NCI-H524 treated with DMSO at 0.1 percent for 48 hours (cell line): ENCODE measurements around the gene KCND1.
A peak's percentile ranks its signal among the peaks of the same experiment; 100 is the strongest.

Experiments used
- DNase-seq: peaks from one replicate; lab custom pipeline; 2025; lab: John Stamatoyannopoulos, UW

Gene KCND1

DNA sequence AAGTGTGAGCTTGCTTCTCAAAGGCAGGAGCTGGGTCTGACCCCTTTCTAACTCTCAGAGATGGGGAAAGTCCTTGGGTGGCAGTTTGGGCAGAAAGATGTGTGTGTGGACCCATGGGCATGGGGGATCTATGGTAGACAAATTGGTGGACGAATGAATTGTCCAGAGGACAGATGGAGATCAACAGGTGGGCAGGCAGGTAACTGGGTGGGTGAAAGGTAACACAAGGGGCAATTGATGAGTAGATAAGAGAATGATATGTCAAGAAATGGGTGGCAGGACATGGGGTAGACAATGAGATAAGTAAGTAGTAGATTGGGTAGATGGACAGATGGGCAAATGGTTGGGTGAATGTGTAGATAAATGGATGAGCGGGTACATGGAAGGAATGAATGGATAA, 2.9 kb upstream of the KCND1 start:
- DNase-seq, result no peak

GRCh38 chrX:48974033-48974432, 2.4 kb upstream of the KCND1 start:
- DNase-seq, result no peak

DNA sequence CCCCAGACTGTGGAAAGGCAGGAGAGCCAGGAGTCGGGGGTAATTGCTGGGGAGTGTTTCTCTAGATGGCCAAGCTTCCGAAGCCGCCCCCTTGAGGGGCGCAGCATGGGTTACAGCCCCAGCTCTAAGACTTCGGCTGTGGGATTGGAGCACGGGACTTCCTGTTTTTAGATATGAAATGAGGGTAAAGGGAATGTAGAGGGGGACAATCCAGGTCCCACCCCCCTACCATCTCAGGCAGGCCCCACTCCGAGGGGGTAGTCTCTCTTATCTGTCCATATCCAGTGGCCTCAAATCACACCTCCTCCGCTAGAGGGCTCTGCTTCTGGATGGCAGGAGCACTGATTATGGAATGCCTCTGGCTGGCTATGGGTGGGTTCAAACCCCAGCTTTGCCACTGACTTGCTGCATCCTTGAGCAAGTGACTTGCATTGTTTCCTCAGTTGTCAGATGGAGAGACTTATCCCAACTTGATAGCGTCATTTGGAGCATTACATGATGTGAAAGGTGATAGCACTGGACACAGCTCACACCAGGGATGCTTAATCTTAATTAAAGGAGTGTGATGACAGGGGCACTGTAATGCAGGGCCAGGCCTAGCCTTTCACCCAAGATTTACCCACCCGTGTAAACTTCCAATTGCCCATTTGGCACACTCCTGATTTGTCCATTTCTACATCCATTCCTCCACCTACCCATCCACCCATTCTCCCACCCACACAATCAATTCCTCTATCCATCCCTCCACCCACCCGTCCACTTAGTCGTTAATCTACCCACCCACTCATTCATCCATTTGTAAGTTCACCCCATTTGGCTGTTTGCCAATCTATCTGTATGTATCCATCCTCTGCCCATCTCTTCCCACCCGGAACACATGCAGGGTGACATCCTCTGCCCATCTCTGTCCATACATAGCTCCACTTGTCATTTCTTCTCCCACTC, 848 bp upstream of the KCND1 start:
- DNase-seq, result no peak

DNA sequence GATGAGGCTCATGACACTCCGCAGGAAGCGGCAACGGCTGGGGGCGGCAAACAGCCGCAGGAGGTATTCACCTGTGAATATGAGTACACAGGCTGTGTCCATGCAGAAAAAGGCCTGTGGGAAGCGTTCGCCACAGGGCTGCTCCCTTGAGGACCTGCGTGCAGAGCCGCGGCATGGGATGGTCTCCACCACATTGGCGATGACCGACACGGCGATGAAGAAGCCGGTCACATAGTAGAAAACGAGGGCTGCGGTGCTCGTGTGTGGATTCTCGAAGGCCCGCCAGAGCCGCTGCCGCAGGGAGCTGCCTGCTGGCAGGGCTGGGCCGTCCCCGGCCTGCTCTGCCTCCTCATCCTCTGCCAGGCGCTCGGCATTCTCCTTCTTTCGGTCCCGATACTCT, 2.2 kb downstream of the KCND1 start:
- DNase-seq, result no peak

GRCh38 chrX:48968377-48968776, 3.3 kb downstream of the KCND1 start:
- DNase-seq, result no peak

GRCh38 chrX:48966796-48967579, 4.7 kb downstream of the KCND1 start:
- DNase-seq, result no peak

GRCh38 chrX:48965959-48966358, 5.7 kb downstream of the KCND1 start:
- DNase-seq, result no peak

DNA sequence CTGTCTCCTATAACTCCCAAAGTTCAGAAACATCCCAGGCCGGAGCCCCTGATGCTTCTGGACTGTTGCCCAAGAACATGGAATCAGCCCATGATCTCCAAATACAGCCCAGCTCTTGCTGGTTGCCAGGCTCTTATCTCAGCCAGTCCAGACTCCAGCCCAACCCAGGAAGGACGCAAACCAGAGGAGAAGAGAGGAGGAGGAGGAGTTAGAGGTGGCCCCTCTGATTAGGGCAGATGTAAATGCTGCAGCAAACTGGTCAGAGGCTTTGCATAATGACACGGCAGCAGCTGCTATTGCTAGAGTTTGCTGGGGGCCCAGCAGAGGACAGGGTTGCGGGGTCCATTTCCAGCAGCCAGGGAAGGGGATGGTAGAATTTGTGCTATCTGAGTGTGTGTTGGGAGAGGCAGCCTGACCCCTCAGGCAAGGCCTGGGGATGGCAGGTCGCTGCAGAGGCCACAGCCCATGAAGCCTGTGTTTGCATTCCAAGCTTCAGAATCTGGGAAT, 10.0 kb downstream of the KCND1 start:
- DNase-seq, result no peak

DNA sequence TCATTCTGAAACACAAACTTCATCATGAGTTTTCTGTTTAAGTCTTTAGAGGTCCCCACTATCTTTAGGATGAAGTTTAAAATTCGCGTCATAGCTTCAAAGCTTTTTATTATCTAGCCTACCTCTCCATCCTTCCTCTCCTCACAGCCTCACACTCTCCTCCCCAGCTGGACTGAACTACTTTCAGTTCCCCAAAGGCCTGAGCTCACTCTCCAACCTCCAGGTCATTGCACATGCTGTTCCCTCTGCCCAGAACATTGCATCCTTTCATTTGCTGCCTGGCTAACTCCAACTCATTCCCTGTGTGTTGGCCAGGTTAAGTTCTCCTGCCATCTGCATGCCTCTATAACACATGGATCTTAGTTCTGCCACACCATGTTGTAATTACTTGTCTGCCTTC, 11.4 kb downstream of the KCND1 start:
- no peak for DNase-seq

GRCh38 chrX:48958635-48959094, 13.0 kb downstream of the KCND1 start:
- no peak for DNase-seq

- peak; percentile 89 for DNase-seq
These were observed 13.6 kb downstream of the KCND1 start for GRCh38 chrX:48957827-48958634.

- DNase-seq, result no peak
These were observed 14.2 kb downstream of the KCND1 start, which contains the start of gene OTUD5 for GRCh38 chrX:48957477-48957826. Gene OTUD5, minus strand, starts transcription at chrX:48957607. Its CDS starts 37 bp downstream, at chrX:48957570.

DNA sequence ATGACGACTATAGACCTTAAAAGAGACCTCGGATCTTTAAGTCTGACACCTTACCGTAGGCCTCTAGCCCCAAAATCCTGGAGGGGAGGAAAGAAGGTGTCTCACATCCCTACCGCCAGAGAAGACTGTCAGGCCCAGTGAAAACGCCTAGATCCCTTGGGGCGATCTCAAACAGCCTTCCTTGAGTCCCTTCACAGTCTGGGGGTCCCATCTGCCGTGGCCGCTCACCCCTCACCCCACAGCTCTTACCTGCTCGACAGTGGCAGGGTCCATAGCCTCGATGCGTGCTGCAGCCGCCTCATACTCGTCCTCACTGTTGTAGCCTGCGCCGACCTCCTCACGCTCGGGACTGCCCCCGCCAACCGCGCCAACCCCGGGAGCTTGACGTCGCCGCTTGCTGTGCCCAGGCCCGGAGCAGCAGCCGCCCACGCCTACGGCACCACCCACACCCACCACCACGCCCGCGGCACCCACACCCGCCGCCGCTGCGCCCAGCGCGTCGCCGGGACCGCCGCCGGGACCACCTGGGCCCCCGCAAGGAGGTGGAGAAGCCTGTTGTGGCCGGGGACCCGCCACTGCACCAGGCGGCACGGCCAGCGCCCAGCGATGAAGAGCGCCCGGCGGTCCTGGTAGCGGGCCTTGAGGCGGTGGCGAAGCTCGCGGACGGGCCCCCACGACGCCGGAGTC, 14.8 kb downstream of the KCND1 start:
- DNase-seq, result no peak

- no peak for DNase-seq
These were observed 23.1 kb downstream of the KCND1 start for GRCh38 chrX:48948589-48948988.

DNA sequence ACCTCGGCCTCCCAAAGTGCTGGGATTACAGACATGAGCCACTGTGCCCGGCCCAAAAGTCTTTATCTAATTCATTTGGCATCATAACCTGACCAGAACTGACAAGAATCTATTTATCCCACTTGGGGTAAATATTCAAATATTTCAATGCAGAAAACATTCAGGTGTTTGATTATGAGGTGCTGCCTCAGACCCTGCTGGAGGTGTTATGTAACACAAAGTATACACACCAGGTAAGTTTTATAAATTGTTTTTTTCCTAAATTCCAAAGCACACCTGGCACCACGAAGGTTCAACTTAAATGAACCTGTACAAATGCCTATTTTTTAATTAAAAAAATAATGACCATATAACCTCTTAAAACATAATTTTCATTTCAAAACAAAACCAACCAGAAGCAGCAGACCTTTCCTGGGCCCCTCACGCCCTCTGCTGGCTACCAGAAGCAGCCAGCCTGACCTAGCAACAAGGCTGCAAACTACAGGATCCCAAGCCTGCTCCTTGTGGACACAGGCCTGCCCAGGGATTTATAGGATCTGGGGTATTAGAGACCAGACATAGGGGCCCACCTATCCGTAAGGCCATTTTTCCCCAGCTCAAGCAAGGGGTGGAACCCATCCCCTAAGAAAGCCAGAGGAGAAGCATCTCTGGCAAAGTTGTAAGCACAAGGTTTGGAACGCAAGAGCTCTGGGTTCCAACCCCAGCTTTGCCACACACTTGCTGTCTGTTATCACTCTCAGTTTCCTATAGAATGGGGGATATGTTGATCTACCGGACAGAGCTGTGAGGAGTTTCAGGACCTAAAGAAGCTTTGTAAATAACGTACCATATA, 25.9 kb downstream of the KCND1 start:
- no peak for DNase-seq

DNA sequence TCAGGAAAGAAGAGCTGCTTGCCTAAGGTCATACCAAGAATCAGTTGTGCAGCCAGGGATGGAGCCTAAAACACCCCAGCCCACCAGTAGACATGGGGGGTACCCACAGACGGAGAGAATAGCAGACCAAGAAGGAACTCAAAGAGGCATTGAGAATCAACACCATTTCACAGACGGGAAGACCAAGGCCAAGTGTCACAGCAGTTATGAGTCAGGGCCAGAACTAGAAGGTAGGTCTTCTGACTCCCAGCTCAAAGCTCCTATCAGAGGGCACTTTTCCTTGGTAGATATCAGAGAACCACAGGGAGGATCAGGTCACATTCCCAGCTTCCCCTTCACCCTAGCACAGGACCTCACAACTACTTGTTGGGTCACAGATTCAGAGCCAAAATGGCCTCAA, 28.7 kb downstream of the KCND1 start:
- DNase-seq, result no peak

DNA sequence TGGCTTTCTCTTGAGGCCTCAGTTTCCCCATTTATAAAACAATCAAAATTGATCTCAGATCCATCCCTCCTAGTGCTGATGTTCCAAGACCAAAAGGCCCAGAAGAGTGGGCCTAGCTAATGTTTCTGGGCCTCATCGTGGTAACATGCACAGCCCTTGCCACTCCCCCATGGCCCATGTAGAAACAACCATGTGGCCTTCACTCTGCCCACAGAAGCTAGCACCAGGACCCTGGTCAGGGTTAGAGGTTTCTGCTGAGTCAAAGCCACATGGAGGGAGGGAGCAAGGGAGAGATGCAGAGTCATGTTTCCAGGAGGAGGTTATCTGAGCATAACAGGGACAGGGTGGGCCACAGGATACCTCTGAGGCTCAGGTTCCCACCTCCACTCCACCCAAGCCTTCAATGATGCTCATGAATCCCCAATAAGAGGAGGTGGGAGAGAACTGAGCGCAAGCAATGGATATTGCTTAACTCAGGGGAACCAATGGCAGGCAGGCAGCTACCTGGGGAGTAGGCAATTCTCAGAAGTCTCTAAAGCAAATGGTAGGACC, 31.2 kb downstream of the KCND1 start:
- no peak for DNase-seq

DNA sequence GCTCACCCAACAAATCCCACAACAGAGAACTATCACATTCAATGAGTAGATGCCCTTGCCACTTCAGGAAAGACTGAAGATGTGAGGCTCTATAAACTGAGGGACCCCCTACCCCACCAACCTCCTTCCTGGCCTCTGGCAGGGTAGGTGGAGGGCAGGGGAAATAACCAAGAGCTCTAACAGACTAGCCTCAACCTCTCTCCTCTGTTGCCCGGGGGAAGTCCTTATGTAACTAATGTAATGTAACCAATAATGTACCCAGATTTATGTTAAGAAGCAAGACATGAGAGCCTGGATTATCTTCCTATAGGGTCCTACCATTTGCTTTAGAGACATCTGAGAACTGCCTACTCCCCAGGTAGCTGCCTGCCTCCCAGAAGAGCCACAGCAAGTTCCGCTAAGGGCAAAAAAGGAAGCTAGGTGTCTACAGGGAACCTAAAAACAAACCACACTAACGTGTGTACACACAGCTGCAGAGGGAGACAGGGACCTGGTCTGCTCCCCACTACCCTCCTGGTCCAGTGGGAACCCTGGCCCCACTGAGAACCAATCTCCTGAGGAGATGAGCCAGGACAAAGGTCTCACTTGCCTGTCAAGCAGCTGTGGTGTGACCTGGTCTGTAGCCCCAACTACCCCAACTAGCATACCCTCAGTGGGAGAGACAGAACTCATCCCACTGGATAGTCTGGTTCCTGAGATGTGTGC, 32.0 kb downstream of the KCND1 start:
- DNase-seq, result no peak

GRCh38 chrX:48938721-48939425, 32.8 kb downstream of the KCND1 start:
- DNase-seq, result no peak
